ENCODE results near the gene WASF3.

The WASF3 gene

GRCh38 chr13:26727633-26728032, 170.2 kb downstream of the WASF3 start:
- H3K9me2 ChIP-seq (ENCODE audit: low read depth, low read length), result no peaks in the 10 kb centered on the region
- no peaks in the 10 kb centered on the region for H3F3A ChIP-seq (ENCODE audit: insufficient read depth, low read length)
- H2AFZ ChIP-seq (ENCODE audit: low read length), result no peak overlapping the region
- H3K36me3 ChIP-seq (ENCODE audit: insufficient read depth, low read length), result no peaks in the 10 kb centered on the region
- no peak overlapping the region for H3K4me3 ChIP-seq (ENCODE audit: low read depth, low read length, poor library complexity, severe bottlenecking)
- no peaks in the 10 kb centered on the region for H3K4me1 ChIP-seq (ENCODE audit: insufficient read depth, low read length, severe bottlenecking)
- no peak overlapping the region for H3K4me2 ChIP-seq (ENCODE audit: low read length)
- no peaks in the 10 kb centered on the region for H4K20me1 ChIP-seq (ENCODE audit: insufficient read depth, low read length)
- no peak overlapping the region for H3K9ac ChIP-seq (ENCODE audit: low read length)
- TF ChIP-seq EZH2 (IDR thresholded peaks at IDR 0.05; ENCODE audit: borderline replicate concordance, low read length), result no peak
- no peak for TF ChIP-seq CTCF (IDR thresholded peaks at IDR 0.05; ENCODE audit: low read length)
- H3K9me3 ChIP-seq (ENCODE audit: low read length), result no peaks in the 10 kb centered on the region
- no peaks in the 10 kb centered on the region for H3K79me2 ChIP-seq (ENCODE audit: insufficient read depth, low read length)
- no peaks in the 10 kb centered on the region for H3K27me3 ChIP-seq (ENCODE audit: insufficient read depth, low read length)
- H3K27ac ChIP-seq (ENCODE audit: low read depth, low read length, poor library complexity, severe bottlenecking), result no peak overlapping the region

- H3K27me3 ChIP-seq (ENCODE audit: insufficient read depth, low read length), result no peaks in the 10 kb centered on the region
- H3K4me3 ChIP-seq (ENCODE audit: low read depth, low read length, poor library complexity, severe bottlenecking), result no peak overlapping the region
- H3K9me3 ChIP-seq (ENCODE audit: low read length), result no peaks in the 10 kb centered on the region
- no peaks in the 10 kb centered on the region for H3K36me3 ChIP-seq (ENCODE audit: insufficient read depth, low read length)
- no peaks in the 10 kb centered on the region for H3K9me2 ChIP-seq (ENCODE audit: low read depth, low read length)
- no peaks in the 10 kb centered on the region for H3K79me2 ChIP-seq (ENCODE audit: insufficient read depth, low read length)
- no peaks in the 10 kb centered on the region for H3K4me1 ChIP-seq (ENCODE audit: insufficient read depth, low read length, severe bottlenecking)
- no peak overlapping the region for H2AFZ ChIP-seq (ENCODE audit: low read length)
- no peak overlapping the region for H3K27ac ChIP-seq (ENCODE audit: low read depth, low read length, poor library complexity, severe bottlenecking)
- TF ChIP-seq EZH2 (IDR thresholded peaks at IDR 0.05; ENCODE audit: borderline replicate concordance, low read length) (no peak), CTCF (IDR thresholded peaks at IDR 0.05; ENCODE audit: low read length) (no peak)
- no peak overlapping the region for H3K4me2 ChIP-seq (ENCODE audit: low read length)
- no peaks in the 10 kb centered on the region for H3F3A ChIP-seq (ENCODE audit: insufficient read depth, low read length)
- no peaks in the 10 kb centered on the region for H4K20me1 ChIP-seq (ENCODE audit: insufficient read depth, low read length)
- no peak overlapping the region for H3K9ac ChIP-seq (ENCODE audit: low read length)
Measured at GRCh38 chr13:26735677-26736076, 178.2 kb downstream of the WASF3 start.
